SU-DHL-6 (cell line): ENCODE results near the gene SPRYD4.

ENCODE experiments used
- EZH2phosphoT487 ChIP-seq: fragments of 200-600 bp; sonication (generic), shearing (Covaris generic); conservative IDR thresholded peaks from 2 replicates; pipeline ENCODE4 v1.6.1; 2018; ENCODE audit warnings: mild to moderate bottlenecking, antibody characterized with exemption, low read length, moderate library complexity, mixed read lengths
- TF ChIP-seq, protein P1 (sequence below): fragments of 200-600 bp; sonication (generic); IDR thresholded peaks from one replicate; pipeline ENCODE4 v1.5.1; 2017; ENCODE audit warnings: antibody characterized with exemption, mild to moderate bottlenecking, low read length, moderate library complexity; ENCODE audit not compliant: insufficient read depth, poor library complexity, severe bottlenecking

DNA sequence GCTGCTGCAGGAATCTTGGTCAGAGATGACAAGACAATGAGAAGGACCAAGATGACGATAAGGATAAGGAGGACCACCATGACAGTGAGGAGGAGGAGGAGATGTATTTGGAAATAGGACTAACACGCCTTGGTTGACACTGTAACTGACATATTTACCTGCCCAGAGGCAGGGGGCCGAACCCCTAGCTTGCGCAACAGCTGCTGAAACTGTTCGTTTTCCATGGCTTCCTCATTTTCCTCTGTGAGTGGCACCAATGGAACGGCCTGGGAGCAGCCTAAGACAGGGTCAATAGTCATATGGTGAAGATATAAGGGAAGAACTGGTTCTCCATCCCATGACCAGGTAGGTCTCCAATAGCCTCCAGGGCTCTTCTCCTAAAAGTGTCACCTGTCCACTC, 48.0 kb upstream of the SPRYD4 start:
- TF ChIP-seq, protein P1, sequence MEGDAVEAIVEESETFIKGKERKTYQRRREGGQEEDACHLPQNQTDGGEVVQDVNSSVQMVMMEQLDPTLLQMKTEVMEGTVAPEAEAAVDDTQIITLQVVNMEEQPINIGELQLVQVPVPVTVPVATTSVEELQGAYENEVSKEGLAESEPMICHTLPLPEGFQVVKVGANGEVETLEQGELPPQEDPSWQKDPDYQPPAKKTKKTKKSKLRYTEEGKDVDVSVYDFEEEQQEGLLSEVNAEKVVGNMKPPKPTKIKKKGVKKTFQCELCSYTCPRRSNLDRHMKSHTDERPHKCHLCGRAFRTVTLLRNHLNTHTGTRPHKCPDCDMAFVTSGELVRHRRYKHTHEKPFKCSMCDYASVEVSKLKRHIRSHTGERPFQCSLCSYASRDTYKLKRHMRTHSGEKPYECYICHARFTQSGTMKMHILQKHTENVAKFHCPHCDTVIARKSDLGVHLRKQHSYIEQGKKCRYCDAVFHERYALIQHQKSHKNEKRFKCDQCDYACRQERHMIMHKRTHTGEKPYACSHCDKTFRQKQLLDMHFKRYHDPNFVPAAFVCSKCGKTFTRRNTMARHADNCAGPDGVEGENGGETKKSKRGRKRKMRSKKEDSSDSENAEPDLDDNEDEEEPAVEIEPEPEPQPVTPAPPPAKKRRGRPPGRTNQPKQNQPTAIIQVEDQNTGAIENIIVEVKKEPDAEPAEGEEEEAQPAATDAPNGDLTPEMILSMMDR = no peak
- no peak for TF ChIP-seq EZH2phosphoT487
